Measurements from ENCODE around the gene FRRS1L. TPM values are rescaled to one million over a fixed set of nuclear protein-coding genes. Genes with fewer than 3 reads are reported as not detected.

The FRRS1L gene
- total and polyA plus RNA-seq, 2 of the 4 experiments (the other 2 are of a cell fraction) = under 0.01 to 0.05 TPM

DNA sequence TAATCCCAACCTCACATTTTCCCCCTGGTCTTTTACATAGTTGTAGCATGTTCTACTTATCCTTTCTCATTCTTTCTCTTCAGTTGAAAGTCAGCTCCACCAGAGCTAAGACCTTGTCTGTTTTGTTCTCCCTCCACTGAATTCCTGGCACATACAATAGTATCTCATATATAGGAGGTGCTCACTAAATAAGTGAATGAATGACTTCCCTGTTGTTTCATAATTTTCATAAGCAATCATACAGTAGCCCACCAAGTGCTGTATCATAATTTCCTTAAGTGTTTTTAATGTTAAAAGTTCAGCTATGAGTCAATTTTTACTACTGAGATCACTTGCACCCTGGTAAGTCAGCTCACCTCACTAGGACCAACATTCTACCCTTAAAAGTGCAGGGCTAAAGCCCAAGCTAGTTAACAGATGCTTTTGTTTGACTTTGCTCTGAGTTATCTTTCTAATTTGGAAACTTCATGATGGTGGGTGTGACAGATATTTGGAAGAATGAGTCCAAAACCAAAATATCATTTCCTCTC is 74.9 kb downstream of the FRRS1L start:
- Histone ChIP-seq H3K23ac (ENCODE audit: low read depth, low read length) (no peak overlapping the region), H3K27me3 (ENCODE audit: control insufficient read depth, insufficient read depth, low read length) (no peaks in the 10 kb centered on the region), H2AK9ac (replicated peaks; ENCODE audit: low read depth, low read length, poor library complexity) (no peak overlapping the region), H3K9ac (ENCODE audit: low read depth, low read length) (no peak overlapping the region), H4K20me1 (ENCODE audit: insufficient read depth, low read length) (peaks cover 9% of the 10 kb centered on the region; the same call in 1 of the 2 replicates), H2BK15ac (ENCODE audit: low read depth, low read length) (no peak overlapping the region), H2BK120ac (ENCODE audit: low read depth, low read length) (no peak overlapping the region), H3K4ac (ENCODE audit: low read depth, low read length) (no peak overlapping the region), H4K91ac (ENCODE audit: insufficient read depth, low read depth, low read length) (no peak overlapping the region), H3K4me3 (ENCODE audit: insufficient read depth, low read depth, low read length) (no peak overlapping the region), H2BK20ac (ENCODE audit: low read depth, low read length) (no peak overlapping the region), H3K56ac (ENCODE audit: extremely low read depth, insufficient read depth, low read length) (no peak overlapping the region), H4K8ac (ENCODE audit: low read depth in 2 of 2, low read length in 2 of 2) (no peak overlapping the region), H3K18ac (ENCODE audit: low read depth, low read length) (no peak overlapping the region), H3K36me3 (ENCODE audit: control insufficient read depth, insufficient read depth, low read length) (peaks cover 18% of the 10 kb centered on the region), H3K27ac (ENCODE audit: insufficient read depth, low read length) (no peak overlapping the region), H2AFZ (replicated peaks; ENCODE audit: low read length, poor library complexity) (no peak overlapping the region), H3K9me1 (ENCODE audit: insufficient read depth, low read length) (peaks cover 12% of the 10 kb centered on the region; the same call in 1 of the 2 replicates), H3K4me2 (ENCODE audit: low read depth, low read length) (no peak overlapping the region), H2AK5ac (ENCODE audit: low read depth, low read length) (no peak overlapping the region), H3K79me1 (ENCODE audit: low read depth in 1 of 2, low read length in 2 of 2) (peaks cover 41 to 70% of the 10 kb centered on the region in 2 experiments), H2BK5ac (ENCODE audit: low read depth, low read length, poor library complexity, severe bottlenecking) (no peak overlapping the region), H3K14ac (replicated peaks; ENCODE audit: low read depth, low read length) (no peak overlapping the region), H4K5ac (ENCODE audit: low read depth, low read length) (no peak overlapping the region), H3K9me3 (ENCODE audit: control insufficient read depth, insufficient read depth, low read length) (no peaks in the 10 kb centered on the region), H3K4me1 (ENCODE audit: control insufficient read depth, insufficient read depth, low read length) (peaks cover 2% of the 10 kb centered on the region)
- ATAC-seq (ENCODE audit: low read depth) (no peak), DNase-seq (no peak)
- BruUV-seq (replicated peaks) = no TSS peak
- no peak for TF ChIP-seq SMC3 (IDR thresholded peaks at IDR 0.05; ENCODE audit: low read depth, low read length)
- TF ChIP-seq POLR2A (IDR thresholded peaks at IDR 0.05; ENCODE audit: low read depth, low read length) = no peak
- TF ChIP-seq RFX5 (IDR thresholded peaks at IDR 0.05; ENCODE audit: low read depth, low read length) = no peak
- TF ChIP-seq, protein P1, sequence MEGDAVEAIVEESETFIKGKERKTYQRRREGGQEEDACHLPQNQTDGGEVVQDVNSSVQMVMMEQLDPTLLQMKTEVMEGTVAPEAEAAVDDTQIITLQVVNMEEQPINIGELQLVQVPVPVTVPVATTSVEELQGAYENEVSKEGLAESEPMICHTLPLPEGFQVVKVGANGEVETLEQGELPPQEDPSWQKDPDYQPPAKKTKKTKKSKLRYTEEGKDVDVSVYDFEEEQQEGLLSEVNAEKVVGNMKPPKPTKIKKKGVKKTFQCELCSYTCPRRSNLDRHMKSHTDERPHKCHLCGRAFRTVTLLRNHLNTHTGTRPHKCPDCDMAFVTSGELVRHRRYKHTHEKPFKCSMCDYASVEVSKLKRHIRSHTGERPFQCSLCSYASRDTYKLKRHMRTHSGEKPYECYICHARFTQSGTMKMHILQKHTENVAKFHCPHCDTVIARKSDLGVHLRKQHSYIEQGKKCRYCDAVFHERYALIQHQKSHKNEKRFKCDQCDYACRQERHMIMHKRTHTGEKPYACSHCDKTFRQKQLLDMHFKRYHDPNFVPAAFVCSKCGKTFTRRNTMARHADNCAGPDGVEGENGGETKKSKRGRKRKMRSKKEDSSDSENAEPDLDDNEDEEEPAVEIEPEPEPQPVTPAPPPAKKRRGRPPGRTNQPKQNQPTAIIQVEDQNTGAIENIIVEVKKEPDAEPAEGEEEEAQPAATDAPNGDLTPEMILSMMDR (conservative IDR thresholded peaks at IDR 0.05; ENCODE audit: low read depth, low read length) = no peak
- no peak for TF ChIP-seq NFE2L2 (IDR thresholded peaks at IDR 0.05; ENCODE audit: low read depth, low read length)
- TF ChIP-seq FOS (IDR thresholded peaks at IDR 0.05; ENCODE audit: low read depth, low read length) = no peak
- TF ChIP-seq CHD1 (IDR thresholded peaks at IDR 0.05; ENCODE audit: low read depth, low read length) = no peak
- TF ChIP-seq BHLHE40 (IDR thresholded peaks at IDR 0.05; ENCODE audit: low read depth, low read length) = no peak
- no peak for TF ChIP-seq RCOR1 (IDR thresholded peaks at IDR 0.05; ENCODE audit: insufficient replicate concordance, low read length)
- TF ChIP-seq ELK1 (IDR thresholded peaks at IDR 0.05; ENCODE audit: borderline replicate concordance, low read depth, low read length) = no peak
- no peak for TF ChIP-seq MAFK (IDR thresholded peaks at IDR 0.05; ENCODE audit: low read depth, low read length)
- no peak for TF ChIP-seq MXI1 (IDR thresholded peaks at IDR 0.05; ENCODE audit: borderline replicate concordance, low read depth, low read length)
- TF ChIP-seq CEBPB (IDR thresholded peaks at IDR 0.05; ENCODE audit: low read depth, low read length) = no peak
- TF ChIP-seq, protein P2, sequence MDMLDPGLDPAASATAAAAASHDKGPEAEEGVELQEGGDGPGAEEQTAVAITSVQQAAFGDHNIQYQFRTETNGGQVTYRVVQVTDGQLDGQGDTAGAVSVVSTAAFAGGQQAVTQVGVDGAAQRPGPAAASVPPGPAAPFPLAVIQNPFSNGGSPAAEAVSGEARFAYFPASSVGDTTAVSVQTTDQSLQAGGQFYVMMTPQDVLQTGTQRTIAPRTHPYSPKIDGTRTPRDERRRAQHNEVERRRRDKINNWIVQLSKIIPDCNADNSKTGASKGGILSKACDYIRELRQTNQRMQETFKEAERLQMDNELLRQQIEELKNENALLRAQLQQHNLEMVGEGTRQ (IDR thresholded peaks at IDR 0.05; ENCODE audit: low read depth, low read length) = no peak
- TF ChIP-seq MAZ (IDR thresholded peaks at IDR 0.05; ENCODE audit: borderline replicate concordance, low read depth, low read length) = no peak
- TF ChIP-seq RAD21 (IDR thresholded peaks at IDR 0.05; ENCODE audit: low read length) = no peak
- CTCF ChIA-PET = no interaction called here
- POLR2A ChIA-PET (ENCODE audit: unreplicated experiment) = no interaction called here
- intact Hi-C loops (cut with micrococcal nuclease) (no loop called here), in situ Hi-C loops (cut with MboI; ENCODE audit: low sequenced_read_pairs) (no loop called here), dilution Hi-C loops (cut with HindIII; ENCODE audit: low sequenced_read_pairs, unreplicated experiment) (no loop called here)

Data from IMR-90 (cell line).